Measurements from ENCODE around the gene LOXL4.

The LOXL4 gene

DNA sequence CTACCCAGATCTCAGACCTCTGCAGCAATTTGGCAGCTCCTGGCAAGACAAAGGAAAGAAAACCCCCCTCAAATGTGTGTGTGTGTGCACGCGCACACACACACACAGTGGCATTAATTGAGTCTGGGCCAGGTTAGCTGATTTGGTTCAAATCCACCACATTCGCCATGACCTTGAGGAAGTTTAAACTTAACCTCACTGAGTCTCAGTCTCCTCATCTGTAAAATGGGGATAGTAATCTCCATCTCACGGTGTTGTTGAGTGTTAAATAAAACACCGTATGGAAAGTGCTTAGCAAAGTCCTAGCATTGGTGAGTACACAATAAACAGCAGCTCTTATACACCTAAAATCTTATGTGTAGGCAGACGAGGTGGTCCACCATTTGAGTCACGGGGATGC lies 4.9 kb downstream of the LOXL4 start:
- DNase-seq: no peak

DNA sequence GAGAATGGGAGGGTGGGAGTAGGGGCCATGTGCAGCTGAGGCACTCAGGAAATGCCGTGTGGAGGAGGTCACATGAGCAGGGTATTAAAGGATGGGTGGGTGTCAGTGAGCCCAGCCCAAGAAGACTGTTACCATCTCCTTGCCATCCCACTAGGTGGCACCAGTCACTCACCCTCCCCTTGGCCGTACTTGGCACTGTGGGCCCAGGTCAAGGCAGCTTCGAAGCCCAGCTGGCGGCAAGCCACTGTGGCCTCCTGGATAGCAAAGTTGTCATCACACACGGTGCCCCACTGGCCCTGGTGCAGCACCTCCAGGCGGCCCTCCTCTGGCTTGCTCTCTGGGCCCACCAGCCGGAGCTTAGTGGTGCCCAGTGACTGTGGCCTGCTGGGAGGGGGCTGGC lies 5.4 kb downstream of the LOXL4 start:
- DNase-seq: no peak

DNA sequence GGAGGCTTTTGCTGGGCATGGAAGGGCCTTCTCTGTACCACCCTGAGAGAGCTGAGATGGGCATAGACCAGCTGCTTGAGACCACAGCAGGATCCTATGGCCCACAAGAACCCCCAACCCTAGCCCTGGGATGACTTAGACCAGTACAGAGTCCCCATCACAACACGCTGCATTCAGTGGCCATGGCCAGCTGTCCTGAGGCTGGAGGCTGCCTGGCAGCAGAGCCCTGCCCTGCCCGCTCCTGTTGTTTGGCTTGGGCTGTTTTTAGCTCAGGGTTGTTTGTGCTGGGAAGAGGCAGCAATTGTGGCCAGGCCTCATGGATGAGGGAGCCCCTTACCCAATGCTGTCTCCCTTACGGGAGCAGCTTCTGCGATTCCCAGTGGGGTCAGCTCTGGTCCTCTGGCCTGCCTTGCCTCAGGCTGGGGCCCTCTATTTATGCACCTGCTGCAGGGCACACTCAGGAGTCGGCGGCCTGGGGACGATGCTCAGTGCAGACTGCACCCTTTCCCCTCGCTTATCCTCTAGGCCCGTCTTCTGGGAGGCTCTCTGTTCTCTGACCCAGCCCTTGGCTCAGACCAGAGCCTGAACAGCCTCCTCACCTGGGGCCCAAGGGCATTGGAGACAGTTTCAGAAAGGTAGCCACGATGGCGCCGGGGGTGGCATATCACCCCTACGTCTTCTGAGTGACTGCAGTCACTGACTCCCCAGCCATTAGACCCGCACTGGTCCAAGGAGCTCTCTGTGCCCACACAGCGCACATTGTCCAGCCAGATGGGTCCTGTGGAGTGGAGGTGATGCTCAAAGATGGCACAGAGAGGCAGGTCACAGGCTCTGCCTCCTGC lies 6.3 kb downstream of the LOXL4 start:
- no peak for DNase-seq

GRCh38 chr10:98260752-98261151 lies 7.2 kb downstream of the LOXL4 start:
- no peak for DNase-seq

DNA sequence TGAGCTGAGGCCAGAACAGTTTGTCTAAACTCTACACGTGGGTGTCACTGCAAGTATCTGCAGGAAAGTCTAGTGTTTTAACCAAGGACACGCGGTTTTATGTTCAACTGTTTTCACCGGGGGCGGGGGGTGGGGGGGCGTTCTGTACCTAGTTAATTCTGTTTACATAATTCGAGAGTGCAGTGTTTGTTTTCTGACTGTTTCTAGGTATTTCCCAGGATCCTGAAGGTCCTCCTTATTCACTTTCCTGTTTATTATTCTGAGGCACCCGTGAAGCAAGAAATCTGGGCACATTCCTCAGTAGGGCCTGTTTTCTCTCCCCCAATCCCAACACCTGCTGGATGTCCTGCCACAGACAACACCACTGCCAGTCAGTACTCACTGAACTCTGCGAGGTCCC lies 7.6 kb downstream of the LOXL4 start:
- no peak for DNase-seq

- no peak for DNase-seq
Measured at GRCh38 chr10:98259606-98260315, 8.2 kb downstream of the LOXL4 start.

DNA sequence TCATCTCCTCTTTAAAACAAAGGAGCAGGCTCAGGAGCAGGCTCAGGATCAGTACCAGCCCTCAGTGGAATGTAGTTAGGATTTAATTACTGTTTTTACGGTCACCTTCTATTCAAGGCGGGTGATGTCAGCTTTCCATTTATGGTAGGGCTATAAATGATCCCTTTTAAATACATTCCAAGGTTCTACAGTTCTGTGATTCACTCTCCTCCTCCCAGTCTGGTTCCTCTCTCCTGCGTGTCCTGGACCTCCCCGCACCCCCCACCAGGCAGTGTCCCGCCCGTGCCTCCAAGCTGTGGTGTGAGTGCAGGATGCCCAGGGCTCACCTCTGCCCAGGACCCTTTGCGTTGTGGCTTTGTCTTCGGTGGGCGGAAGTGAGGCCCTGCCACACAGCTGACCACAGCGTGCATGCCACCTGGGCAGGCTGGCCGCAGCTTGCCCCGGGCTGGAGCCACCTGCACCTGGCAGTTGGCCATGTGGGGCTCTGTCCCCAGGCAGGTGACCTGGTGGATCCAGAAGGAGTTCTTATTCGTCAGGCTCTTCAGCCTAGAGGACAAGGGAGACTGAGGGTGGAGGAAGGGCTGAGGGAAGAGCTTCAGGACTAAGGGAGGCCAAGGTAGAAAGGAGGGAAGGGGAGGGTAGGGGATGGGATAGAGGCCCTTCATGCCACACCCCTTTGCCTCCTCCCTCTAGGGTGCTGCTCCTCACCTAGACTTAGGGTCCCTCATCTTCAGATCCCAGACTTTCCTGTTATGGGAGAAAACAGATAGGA lies 9.1 kb downstream of the LOXL4 start:
- DNase-seq: no peak

- DNase-seq: no peak
Measured at GRCh38 chr10:98257961-98258360, 10.0 kb downstream of the LOXL4 start.

- no peak for DNase-seq
Measured at GRCh38 chr10:98257198-98257597, 10.8 kb downstream of the LOXL4 start.

DNA sequence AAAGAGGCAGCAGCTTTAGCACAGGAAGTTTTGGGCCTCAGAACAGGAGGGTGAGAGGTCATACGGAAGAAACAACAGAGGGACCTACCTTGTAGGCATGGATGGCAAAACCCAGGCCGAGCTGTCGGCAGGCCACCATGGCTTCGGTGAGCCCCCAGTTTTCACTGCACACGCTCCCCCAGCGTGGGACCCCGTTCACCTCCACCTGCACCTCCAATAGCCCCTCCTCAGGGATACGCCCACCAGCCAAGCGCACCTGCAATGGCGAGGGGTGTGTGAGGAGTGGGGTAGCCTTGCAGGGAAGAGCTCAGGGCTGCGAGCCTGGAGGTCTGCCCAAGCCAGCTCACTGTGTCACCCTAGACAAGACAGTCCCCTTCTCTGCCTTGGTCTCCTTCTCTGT lies 11.3 kb downstream of the LOXL4 start:
- no peak for DNase-seq

DNA sequence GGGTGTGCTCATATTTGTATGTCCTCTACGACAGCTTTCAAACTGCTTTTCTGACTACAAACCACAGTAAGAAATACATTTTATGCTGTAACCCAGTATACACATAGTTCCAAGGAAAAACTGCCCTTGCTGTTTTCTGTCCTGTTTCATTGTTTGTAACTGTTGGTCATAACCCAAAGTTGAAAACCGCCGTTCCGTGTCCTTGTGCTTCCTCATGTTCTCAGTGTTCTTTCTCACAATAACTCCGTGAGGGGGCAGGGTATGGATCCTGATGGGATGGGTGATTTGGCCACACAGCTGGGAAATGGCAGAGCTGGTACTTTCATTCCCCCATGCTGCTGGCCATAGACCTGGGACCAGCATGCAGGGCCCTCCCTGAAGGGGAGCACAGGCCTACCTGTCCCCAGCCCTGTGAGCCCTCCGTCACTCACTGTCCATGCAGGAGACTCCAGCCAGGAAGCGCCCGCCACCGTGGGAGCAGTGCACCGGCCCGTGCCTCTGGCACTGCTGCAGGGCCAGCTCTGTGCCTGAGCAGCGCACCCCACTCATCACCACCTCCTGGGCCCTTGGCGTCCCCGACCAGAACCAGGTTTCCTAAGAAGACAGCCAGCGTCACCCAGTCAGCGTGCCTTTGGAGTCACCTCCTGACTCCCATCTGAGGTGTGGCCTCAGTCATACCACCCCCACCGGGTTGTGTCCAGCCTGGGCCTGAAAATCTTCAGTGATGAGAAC lies 12.7 kb downstream of the LOXL4 start:
- no peak for DNase-seq

- DNase-seq: no peak
Measured at GRCh38 chr10:98254234-98254974, 13.6 kb downstream of the LOXL4 start.

DNA sequence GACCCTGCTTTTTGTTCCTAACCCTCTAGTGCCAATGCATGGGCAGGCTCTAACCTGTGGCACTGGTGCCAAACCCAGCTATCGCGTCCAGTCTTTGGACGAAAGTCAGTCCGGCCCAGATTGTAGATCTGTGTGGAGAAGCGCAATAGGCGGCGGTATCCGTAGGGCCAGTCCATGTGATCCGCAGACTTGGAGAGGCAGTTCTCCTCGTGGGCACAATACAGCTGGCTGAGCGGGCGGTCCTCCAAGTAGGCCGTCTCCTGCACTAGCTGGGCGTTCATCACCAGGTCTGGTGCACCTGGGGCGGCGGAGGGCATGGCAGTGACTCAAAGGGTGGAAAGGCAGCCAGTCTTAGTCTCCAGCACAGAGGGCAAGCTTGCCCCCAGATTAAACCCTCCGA lies 14.5 kb downstream of the LOXL4 start:
- DNase-seq: no peak

GRCh38 chr10:98252464-98252863 lies 15.5 kb downstream of the LOXL4 start:
- DNase-seq: no peak

DNA sequence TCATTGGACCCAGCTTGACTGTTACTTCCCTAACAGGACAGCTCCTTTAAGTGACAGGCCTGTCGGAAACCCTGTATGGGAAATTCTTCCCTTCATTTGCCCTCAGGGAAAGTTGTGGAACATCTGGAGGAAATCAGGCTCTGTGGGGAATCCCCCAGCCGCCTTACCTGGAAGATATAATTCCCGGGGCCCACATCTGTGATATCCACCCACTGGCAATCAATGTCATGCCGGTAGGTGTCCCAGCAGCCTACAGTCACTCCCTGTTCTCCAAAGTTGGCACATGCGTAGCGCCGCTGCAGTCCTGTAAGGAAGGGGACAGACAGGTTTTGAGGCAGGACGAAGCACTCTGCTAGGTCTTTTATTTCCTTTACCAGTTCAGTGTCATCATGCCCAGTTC lies 16.6 kb downstream of the LOXL4 start:
- DNase-seq: no peak

DNA sequence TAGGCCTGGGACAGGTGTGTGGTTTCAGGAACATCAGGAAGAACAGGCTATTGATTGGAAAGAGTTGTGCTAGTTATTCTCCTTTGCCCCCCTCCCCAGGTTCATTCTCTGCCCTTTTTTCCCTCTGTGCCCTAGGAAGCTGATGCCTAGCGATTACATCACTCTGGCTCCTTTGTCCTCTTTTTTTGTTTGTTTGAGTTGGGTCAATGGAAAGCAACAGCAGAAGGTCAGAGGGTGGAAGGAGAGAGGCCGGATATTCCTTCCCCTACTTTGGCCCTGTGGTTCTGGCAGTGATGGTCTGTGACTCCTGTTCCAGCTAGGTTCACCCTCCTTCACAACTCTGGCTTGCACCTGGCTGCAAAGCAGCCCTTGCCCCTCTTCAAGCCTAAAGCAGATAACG lies 18.9 kb downstream of the LOXL4 start:
- no peak for DNase-seq

GRCh38 chr10:98248018-98248417 lies 20.0 kb downstream of the LOXL4 start:
- no peak for DNase-seq

DNA sequence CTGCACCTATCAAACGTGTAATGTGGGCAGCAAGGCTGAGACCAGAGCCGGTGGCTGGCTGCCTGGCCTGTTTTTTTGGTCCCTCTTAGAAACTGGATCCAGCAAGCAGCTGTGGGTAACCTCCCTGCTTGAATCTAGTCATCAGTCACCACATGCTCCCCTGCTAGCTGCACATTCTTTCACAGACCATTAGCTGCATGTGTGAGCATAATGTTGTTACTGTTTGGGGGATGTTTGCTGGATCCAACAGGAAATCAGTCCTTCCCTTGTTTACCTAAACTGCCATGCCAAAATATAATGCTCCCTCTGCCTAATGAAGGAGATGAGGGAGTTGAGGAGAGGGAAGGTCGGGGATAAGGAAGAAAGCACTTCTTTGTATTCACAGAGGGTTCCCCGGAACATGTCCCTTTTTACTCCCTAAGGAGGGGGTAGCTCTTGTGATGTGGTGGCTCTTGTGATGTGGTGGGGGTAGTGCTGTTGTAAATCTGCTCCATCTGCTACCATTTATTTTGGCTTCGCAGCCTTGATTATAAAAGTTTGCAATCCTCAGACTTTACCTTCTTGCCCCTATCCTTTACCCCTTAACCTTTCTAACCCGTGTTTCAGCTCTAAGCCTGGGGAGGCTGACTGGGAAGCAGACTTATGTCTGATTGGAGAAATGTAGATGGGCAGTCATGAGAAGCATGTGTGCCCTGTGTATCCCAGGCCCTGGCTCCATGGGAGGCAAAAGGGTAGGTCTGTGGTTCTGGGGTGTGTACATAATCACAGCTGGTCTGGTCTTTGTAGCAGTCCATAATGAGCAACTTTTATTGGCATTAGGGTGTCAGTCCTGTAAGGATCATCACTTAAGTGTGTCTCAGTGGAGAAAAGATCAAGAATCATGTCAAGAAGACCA lies 20.8 kb downstream of the LOXL4 start:
- DNase-seq: no peak

DNA sequence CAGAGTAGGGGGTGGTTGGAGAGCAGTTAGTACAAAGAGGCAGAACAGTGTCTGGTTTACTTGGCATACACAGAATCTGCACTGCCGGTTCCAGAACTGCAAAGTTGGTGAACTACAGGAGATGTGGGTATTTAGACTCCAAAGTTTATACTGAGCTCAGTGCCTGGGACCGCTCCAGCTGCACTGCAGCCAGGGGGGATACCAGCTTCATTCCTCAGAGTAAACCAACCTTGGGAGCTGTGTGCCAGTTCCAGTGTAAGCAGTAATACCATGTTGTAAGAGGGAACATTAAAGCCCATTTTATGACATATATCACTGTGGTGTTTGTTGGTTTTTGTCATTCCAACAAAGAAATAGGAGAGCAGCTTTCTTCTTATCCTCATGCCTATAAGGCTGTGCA lies 23.4 kb downstream of the LOXL4 start:
- DNase-seq: no peak

DNA sequence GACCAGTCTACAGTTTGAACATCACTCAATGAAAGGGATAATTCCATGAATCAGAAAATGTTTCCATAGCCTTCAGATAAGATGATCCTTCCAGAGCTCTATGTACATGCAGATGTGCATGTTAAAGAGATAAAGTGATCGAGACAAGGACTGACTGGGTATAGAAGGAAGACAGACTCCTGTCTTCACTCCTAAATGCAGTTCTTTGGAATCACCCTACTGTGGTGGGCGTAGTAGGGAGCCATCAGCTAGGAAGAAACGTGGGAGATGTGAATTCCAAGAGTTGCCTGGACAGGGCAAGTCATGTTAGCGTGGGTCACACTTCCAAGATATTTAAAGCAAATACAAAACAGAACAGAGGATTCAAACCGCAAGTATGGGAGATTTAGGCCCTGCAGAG lies 23.9 kb downstream of the LOXL4 start:
- no peak for DNase-seq

- DNase-seq: no peak
Measured at GRCh38 chr10:98242823-98243222, 25.2 kb downstream of the LOXL4 start.
